ENCODE results near the gene ESF1.
A peak's percentile ranks its signal among the peaks of the same experiment; 100 is the strongest.

The ESF1 gene

GRCh38 chr20:13736436-13737191 lies 48.1 kb downstream of the ESF1 start:
- H3K27me3 ChIP-seq (ENCODE audit: control insufficient read depth, insufficient read depth, low read length) = no peaks in the 10 kb centered on the region
- H3K4me1 ChIP-seq (ENCODE audit: control insufficient read depth, insufficient read depth, low read length) = peaks cover 15% of the 10 kb centered on the region
- H3K36me3 ChIP-seq (ENCODE audit: insufficient read depth, low read length) = peaks cover 27% of the 10 kb centered on the region
- H3K9me3 ChIP-seq (replicated peaks; ENCODE audit: low read length) = no peaks in the 10 kb centered on the region
- peak overlapping the region; percentile 37 for H3K9ac ChIP-seq (ENCODE audit: low read depth, low read length)
- peak overlapping the region; percentile 56 for H3K4me2 ChIP-seq (ENCODE audit: low read length)
- no peak overlapping the region for H3K4me3 ChIP-seq (ENCODE audit: low read length)

DNA sequence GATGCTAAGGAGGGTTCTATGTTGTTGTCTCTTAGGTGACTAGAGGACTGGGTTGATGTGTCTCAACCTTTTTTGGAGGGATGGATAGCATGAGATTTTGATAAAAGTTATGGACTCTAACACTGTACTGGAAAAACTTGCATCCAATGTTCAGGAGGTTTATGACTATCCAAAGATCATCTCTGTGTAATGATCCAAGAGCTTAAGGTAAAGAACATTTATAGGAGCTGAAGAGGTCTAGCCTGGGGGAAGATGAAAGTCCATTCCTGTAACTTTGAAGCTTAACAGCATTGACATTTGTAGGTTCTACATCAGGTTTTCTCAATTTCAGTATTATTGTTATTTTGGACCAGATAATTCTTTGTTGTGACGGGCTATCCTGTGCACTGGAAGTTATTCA lies 48.9 kb downstream of the ESF1 start:
- Histone ChIP-seq H3K36me3 (ENCODE audit: insufficient read depth, low read length) (peaks cover 23% of the 10 kb centered on the region), H3K9me3 (replicated peaks; ENCODE audit: low read length) (no peaks in the 10 kb centered on the region), H3K4me3 (ENCODE audit: low read length) (no peak overlapping the region), H3K4me2 (ENCODE audit: low read length) (no peak overlapping the region), H3K9ac (ENCODE audit: low read depth, low read length) (no peak overlapping the region), H3K27me3 (ENCODE audit: control insufficient read depth, insufficient read depth, low read length) (no peaks in the 10 kb centered on the region), H3K4me1 (ENCODE audit: control insufficient read depth, insufficient read depth, low read length) (peaks cover 15% of the 10 kb centered on the region)

- no peaks in the 10 kb centered on the region for H3K4me1 ChIP-seq (ENCODE audit: control insufficient read depth, insufficient read depth, low read length)
- H3K27me3 ChIP-seq (ENCODE audit: control insufficient read depth, insufficient read depth, low read length) = no peaks in the 10 kb centered on the region
- H3K4me3 ChIP-seq (ENCODE audit: low read length) = no peak overlapping the region
- H3K4me2 ChIP-seq (ENCODE audit: low read length) = no peak overlapping the region
- H3K9me3 ChIP-seq (replicated peaks; ENCODE audit: low read length) = no peaks in the 10 kb centered on the region
- peaks cover 21% of the 10 kb centered on the region for H3K36me3 ChIP-seq (ENCODE audit: insufficient read depth, low read length)
- no peak overlapping the region for H3K9ac ChIP-seq (ENCODE audit: low read depth, low read length)
These were observed 61.7 kb downstream of the ESF1 start for GRCh38 chr20:13723011-13723410.

DNA sequence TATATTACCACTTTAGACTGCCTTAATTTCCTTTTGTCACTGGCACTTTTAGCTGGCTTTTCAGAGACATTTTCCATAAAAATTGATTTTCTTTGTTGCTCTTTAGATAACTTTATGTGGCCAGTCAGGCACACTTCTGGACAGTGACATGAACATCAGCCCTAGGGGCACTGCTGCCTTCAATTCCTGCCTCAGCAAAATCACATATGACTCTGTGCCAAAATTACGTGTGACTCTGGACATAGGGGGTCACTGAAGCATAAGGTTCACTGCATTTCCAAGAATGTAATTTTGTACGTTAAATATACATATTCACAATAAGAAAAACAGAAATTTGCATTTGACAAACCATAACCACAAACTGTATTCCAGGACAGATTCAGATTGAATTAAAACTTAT lies 66.5 kb downstream of the ESF1 start:
- Histone ChIP-seq H3K36me3 (ENCODE audit: insufficient read depth, low read length) (peaks cover 25% of the 10 kb centered on the region), H3K4me1 (ENCODE audit: control insufficient read depth, insufficient read depth, low read length) (no peaks in the 10 kb centered on the region), H3K9ac (ENCODE audit: low read depth, low read length) (no peak overlapping the region), H3K9me3 (replicated peaks; ENCODE audit: low read length) (no peaks in the 10 kb centered on the region), H3K27me3 (ENCODE audit: control insufficient read depth, insufficient read depth, low read length) (no peaks in the 10 kb centered on the region), H3K4me3 (ENCODE audit: low read length) (no peak overlapping the region), H3K4me2 (ENCODE audit: low read length) (no peak overlapping the region)

GRCh38 chr20:13717631-13718044 lies 67.1 kb downstream of the ESF1 start:
- H3K4me1 ChIP-seq (ENCODE audit: control insufficient read depth, insufficient read depth, low read length) = no peaks in the 10 kb centered on the region
- H3K27me3 ChIP-seq (ENCODE audit: control insufficient read depth, insufficient read depth, low read length) = no peaks in the 10 kb centered on the region
- H3K36me3 ChIP-seq (ENCODE audit: insufficient read depth, low read length) = peaks cover 25% of the 10 kb centered on the region
- H3K4me2 ChIP-seq (ENCODE audit: low read length) = no peak overlapping the region
- no peaks in the 10 kb centered on the region for H3K9me3 ChIP-seq (replicated peaks; ENCODE audit: low read length)
- H3K9ac ChIP-seq (ENCODE audit: low read depth, low read length) = no peak overlapping the region
- H3K4me3 ChIP-seq (ENCODE audit: low read length) = no peak overlapping the region

DNA sequence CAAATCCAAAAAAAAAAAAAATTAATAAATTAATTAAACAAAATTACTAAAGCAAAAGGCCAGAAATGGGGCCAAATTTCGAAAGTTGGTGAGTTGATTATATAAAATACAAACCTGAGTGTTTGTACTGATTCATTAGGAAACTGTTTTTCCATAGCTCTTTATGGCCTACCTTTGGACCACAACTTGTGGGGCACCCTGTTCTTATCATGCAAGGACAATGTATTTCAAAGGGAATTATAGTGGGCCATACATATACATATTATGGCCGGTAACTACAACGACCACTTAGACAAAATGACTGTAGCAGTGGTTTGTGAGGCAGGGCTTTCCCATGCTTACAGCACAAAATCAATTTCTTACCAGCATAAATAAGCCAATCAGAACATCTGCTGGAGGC lies 69.5 kb downstream of the ESF1 start:
- Histone ChIP-seq H3K9me3 (replicated peaks; ENCODE audit: low read length) (no peaks in the 10 kb centered on the region), H3K36me3 (ENCODE audit: insufficient read depth, low read length) (peaks cover 25% of the 10 kb centered on the region), H3K4me1 (ENCODE audit: control insufficient read depth, insufficient read depth, low read length) (no peaks in the 10 kb centered on the region), H3K4me3 (ENCODE audit: low read length) (no peak overlapping the region), H3K9ac (ENCODE audit: low read depth, low read length) (no peak overlapping the region), H3K4me2 (ENCODE audit: low read length) (no peak overlapping the region), H3K27me3 (ENCODE audit: control insufficient read depth, insufficient read depth, low read length) (no peaks in the 10 kb centered on the region)

- no peak overlapping the region for H3K4me2 ChIP-seq (ENCODE audit: low read length)
- H3K4me1 ChIP-seq (ENCODE audit: control insufficient read depth, insufficient read depth, low read length) = no peaks in the 10 kb centered on the region
- no peaks in the 10 kb centered on the region for H3K36me3 ChIP-seq (ENCODE audit: insufficient read depth, low read length)
- no peak overlapping the region for H3K9ac ChIP-seq (ENCODE audit: low read depth, low read length)
- no peaks in the 10 kb centered on the region for H3K9me3 ChIP-seq (replicated peaks; ENCODE audit: low read length)
- H3K4me3 ChIP-seq (ENCODE audit: low read length) = no peak overlapping the region
- no peaks in the 10 kb centered on the region for H3K27me3 ChIP-seq (ENCODE audit: control insufficient read depth, insufficient read depth, low read length)
These were observed 76.5 kb downstream of the ESF1 start for GRCh38 chr20:13708234-13708633.

DNA sequence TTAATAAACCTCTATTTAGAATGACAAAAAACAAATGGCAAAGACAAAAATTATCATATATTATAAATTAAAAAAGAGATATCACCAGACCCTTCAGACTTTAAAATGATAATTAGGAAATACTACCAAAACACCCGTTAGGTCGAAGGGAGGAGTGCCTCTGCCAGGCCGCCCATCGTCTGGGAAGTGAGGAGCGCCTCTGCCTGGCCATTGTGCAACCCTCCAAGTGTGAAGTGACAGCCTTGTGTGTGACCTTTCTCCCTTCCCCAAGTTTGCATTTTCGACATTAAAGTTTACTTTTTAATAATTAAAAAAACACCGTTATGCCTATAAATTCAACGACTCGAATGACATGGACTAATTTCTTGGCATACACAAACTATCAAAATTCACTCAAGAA lies 81.5 kb downstream of the ESF1 start:
- H3K9ac ChIP-seq (ENCODE audit: low read depth, low read length) = no peak overlapping the region
- no peaks in the 10 kb centered on the region for H3K9me3 ChIP-seq (replicated peaks; ENCODE audit: low read length)
- no peak overlapping the region for H3K4me3 ChIP-seq (ENCODE audit: low read length)
- H3K27me3 ChIP-seq (ENCODE audit: control insufficient read depth, insufficient read depth, low read length) = peaks cover 6% of the 10 kb centered on the region
- no peaks in the 10 kb centered on the region for H3K36me3 ChIP-seq (ENCODE audit: insufficient read depth, low read length)
- no peaks in the 10 kb centered on the region for H3K4me1 ChIP-seq (ENCODE audit: control insufficient read depth, insufficient read depth, low read length)
- H3K4me2 ChIP-seq (ENCODE audit: low read length) = no peak overlapping the region

DNA sequence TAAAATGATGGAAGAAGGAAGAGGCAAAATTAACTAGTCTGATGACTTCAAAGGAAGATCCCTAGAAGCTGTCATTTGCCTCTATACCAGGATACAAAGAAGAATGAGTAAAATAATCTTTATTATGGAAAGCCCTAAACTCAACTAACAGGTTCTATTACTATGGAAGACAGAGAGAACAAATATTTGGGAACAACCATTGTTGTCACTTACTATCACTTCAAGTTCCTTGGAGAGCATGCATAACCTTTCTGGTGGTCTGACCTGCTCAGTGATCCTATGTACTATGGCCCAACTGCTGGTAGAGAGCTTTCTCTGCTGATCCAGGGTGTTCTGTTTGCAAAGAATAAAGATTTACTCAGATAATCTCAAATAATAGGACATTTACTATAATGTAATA lies 83.2 kb downstream of the ESF1 start:
- Histone ChIP-seq H3K9me3 (replicated peaks; ENCODE audit: low read length) (no peaks in the 10 kb centered on the region), H3K27me3 (ENCODE audit: control insufficient read depth, insufficient read depth, low read length) (peaks cover 15% of the 10 kb centered on the region), H3K9ac (ENCODE audit: low read depth, low read length) (no peak overlapping the region), H3K36me3 (ENCODE audit: insufficient read depth, low read length) (no peaks in the 10 kb centered on the region), H3K4me1 (ENCODE audit: control insufficient read depth, insufficient read depth, low read length) (no peaks in the 10 kb centered on the region), H3K4me2 (ENCODE audit: low read length) (no peak overlapping the region), H3K4me3 (ENCODE audit: low read length) (no peak overlapping the region)

DNA sequence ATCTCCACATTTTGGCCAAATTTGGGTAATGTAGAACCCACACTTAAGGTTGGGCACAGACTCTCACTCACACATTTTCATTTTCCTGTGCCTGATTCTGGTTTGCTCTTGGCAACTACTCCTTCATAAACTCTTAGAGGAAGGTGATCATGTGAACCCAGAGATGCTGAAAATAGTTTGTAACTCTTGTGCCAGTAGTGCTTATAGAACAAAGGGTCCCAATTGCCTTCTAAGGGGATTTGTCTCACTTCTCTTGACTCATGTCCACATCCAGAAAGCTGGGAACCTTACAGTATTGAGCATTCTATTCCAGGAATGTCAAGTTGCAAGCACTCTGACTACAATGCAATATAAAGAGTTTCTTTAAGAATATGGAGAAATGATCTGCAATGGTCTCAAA lies 84.0 kb downstream of the ESF1 start:
- no peak overlapping the region for H3K4me3 ChIP-seq (ENCODE audit: low read length)
- peaks cover 18% of the 10 kb centered on the region for H3K27me3 ChIP-seq (ENCODE audit: control insufficient read depth, insufficient read depth, low read length)
- no peak overlapping the region for H3K9ac ChIP-seq (ENCODE audit: low read depth, low read length)
- H3K4me2 ChIP-seq (ENCODE audit: low read length) = no peak overlapping the region
- H3K36me3 ChIP-seq (ENCODE audit: insufficient read depth, low read length) = no peaks in the 10 kb centered on the region
- no peaks in the 10 kb centered on the region for H3K4me1 ChIP-seq (ENCODE audit: control insufficient read depth, insufficient read depth, low read length)
- no peaks in the 10 kb centered on the region for H3K9me3 ChIP-seq (replicated peaks; ENCODE audit: low read length)

DNA sequence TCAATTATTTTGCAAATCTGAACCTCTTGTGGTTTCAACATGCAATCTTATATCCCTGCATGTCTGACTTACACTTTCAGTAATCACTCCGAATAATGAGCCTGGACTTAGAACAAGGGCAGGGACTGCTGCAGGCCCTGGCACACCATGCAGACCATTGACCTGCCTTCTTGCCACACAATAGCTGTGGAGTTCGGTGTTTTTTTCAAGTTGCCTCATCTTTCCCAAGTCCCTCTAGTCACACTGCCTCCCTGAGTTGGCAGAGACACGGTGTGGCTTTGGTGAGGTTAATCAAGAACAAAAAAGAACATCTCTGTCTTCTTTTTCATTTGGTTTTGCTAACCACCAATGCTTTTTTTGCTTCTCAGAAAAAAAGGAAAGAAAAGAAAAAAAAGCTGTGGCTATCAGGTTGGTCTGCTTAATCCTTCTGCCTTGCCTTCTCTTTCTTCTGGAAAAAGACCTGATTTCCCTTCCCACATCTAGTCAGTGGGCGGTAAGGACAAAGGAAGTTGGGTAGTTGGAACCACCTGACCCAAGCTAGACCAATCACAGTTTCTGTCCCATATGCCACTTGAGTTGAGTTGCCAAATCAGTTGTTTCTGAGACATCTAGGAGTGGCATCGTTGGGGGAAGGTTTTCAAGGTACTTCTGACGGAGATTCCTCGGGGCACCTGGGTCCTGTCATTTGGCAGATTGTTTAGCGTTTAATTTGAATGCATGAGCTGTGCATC lies 90.1 kb downstream of the ESF1 start:
- Histone ChIP-seq H3K4me3 (ENCODE audit: low read length) (no peak overlapping the region), H3K9me3 (replicated peaks; ENCODE audit: low read length) (no peaks in the 10 kb centered on the region), H3K4me2 (ENCODE audit: low read length) (no peak overlapping the region), H3K36me3 (ENCODE audit: insufficient read depth, low read length) (no peaks in the 10 kb centered on the region), H3K27me3 (ENCODE audit: control insufficient read depth, insufficient read depth, low read length) (peaks cover 18% of the 10 kb centered on the region), H3K9ac (ENCODE audit: low read depth, low read length) (no peak overlapping the region), H3K4me1 (ENCODE audit: control insufficient read depth, insufficient read depth, low read length) (no peaks in the 10 kb centered on the region)
